BE2C (cell line): ENCODE measurements around the gene ATP7B. TPM values are rescaled to one million over a fixed set of nuclear protein-coding genes. Genes with fewer than 3 reads are reported as not detected.

Source experiments
- DNase-seq: peaks from one replicate; pipeline ENCODE4 v3.0.0-alpha.2; 2020
- H3K27me3 ChIP-seq: fragments of 250-450 bp; sonication (Bioruptor Pico); 2 replicates; pipeline ENCODE4 v1.5.1; 2020; ENCODE audit warnings: mild to moderate bottlenecking
- H3K36me3 ChIP-seq: fragments of 250-450 bp; sonication (Bioruptor Pico); 2 replicates; pipeline ENCODE4 v1.5.1; 2020; ENCODE audit warnings: mild to moderate bottlenecking
- H3K4me1 ChIP-seq: fragments of 250-450 bp; sonication (Bioruptor Pico); 2 replicates; pipeline ENCODE4 v1.5.1; 2020
- H3K4me3 ChIP-seq: 2 replicates; pipeline ENCODE4 v1.5.1; 2011; ENCODE audit warnings: low read depth, low read length
- H3K9me3 ChIP-seq: fragments of 250-450 bp; sonication (Bioruptor Pico); 2 replicates; pipeline ENCODE4 v1.5.1; 2020
- polyA plus RNA-seq: library from polyadenylated mRNA; unstranded; fragments of >200 nt; gene quantifications from one replicate; pipeline ENCODE4 v1.2.1, GENCODE V29; 2012; ENCODE audit warnings: low read depth, missing spikeins; ENCODE audit not compliant: insufficient read length, insufficient read depth
- TF ChIP-seq, protein P1 (sequence below): IDR thresholded peaks from 2 replicates; pipeline ENCODE4 v1.5.1; 2012; ENCODE audit warnings: mild to moderate bottlenecking, low read depth, low read length

The ATP7B gene
- polyA plus RNA-seq, result 2.6 TPM

DNA sequence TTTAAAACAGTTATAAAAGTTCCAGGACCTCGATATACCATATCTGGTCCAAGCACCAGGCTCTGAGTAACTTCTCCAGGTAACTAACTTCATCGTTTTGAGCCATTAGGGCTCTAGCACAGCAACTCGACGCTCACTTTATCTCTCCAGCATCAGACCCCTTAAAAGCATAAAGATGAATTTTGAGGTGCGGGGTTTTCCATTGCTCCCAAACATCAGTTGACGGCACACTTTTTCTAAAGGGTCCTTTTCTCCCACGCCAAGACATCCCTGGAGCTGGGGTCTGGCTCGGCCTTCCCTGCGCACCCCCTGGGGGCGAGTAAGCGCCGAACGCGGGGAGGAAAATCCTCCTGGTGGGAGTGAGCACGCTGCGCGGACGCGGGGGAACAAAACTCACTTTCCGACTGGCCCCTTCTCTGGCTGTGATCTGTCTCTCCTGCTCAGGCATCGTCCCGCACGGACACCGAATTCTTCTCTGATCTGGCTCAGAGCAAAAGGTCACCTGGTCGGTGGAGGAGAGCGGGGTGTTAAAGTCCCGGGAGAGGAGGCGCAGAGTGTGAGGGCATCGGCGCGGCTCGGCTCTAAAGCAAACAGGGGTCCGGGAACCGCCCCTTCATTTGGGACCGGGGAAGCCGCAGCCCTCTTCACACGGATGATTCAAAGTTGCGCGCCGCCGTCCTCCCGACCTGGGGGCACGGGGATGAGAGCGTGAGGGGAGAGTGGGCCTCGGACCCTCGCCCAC, at the start of gene ATP7B:
TSS of gene ATP7B (minus strand) at position 561 of the 742 bp plus-strand sequence. CDS start at position 448, 113 bp downstream.
- H3K9me3 ChIP-seq, result no peaks in the 10 kb centered on the region
- no peaks in the 10 kb centered on the region for H3K36me3 ChIP-seq
- TF ChIP-seq, protein P1, sequence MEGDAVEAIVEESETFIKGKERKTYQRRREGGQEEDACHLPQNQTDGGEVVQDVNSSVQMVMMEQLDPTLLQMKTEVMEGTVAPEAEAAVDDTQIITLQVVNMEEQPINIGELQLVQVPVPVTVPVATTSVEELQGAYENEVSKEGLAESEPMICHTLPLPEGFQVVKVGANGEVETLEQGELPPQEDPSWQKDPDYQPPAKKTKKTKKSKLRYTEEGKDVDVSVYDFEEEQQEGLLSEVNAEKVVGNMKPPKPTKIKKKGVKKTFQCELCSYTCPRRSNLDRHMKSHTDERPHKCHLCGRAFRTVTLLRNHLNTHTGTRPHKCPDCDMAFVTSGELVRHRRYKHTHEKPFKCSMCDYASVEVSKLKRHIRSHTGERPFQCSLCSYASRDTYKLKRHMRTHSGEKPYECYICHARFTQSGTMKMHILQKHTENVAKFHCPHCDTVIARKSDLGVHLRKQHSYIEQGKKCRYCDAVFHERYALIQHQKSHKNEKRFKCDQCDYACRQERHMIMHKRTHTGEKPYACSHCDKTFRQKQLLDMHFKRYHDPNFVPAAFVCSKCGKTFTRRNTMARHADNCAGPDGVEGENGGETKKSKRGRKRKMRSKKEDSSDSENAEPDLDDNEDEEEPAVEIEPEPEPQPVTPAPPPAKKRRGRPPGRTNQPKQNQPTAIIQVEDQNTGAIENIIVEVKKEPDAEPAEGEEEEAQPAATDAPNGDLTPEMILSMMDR, result no peak
- H3K4me3 ChIP-seq, result peak within 1 kb of the TSS; percentile 92
- DNase-seq, result peak; percentile 28
- H3K27me3 ChIP-seq, result no peaks in the 10 kb centered on the region; the same call in 1 of the 2 replicates
- no peaks in the 10 kb centered on the region for H3K4me1 ChIP-seq

DNA sequence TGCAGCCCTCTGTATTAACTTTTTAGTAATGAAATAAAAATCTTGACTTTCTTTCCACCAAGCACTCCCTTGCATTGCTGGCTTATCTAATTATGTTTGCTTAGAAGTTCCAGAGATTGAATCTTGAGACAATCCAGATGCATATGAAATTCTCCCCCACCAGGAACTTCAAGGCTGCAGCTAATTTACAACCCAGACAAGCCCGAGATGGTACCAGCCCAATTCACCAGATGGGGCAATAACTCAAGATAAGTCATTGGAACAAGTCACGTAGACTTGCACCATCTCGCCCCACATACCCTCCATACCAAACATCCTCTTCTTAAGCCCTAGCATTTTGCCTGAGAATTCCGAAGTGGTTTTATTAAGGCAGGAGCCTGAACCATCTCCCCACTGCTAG, 42.2 kb upstream of the ATP7B start:
- peaks cover 5% of the 10 kb centered on the region; the same call in 1 of the 2 replicates for H3K4me1 ChIP-seq
- no peaks in the 10 kb centered on the region for H3K27me3 ChIP-seq
- no peaks in the 10 kb centered on the region for H3K9me3 ChIP-seq
- no peak overlapping the region for H3K4me3 ChIP-seq
- peak; percentile 12 for DNase-seq
- H3K36me3 ChIP-seq, result no peaks in the 10 kb centered on the region
- TF ChIP-seq, protein P1, result no peak

DNA sequence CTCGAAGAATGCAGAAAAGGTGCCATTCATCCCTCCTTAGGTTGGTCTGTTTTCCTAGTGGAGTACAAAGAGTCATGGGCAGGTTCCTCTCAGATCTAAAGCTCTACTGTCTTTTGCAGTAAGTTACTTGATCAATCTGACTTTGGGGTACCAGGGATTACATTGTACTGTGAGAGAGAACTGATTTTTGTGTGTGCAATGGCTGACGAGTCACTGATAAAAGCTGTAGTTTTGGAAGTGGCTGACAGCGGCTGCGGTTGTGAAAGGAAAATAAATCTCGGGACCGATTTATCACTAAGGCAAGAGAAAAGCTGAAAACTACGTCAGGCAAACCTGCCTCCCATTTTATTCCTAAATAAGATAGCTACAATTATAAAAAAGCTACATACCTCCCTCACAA, 40.1 kb upstream of the ATP7B start:
- DNase-seq, result no peak
- peaks cover 5% of the 10 kb centered on the region; the same call in 1 of the 2 replicates for H3K4me1 ChIP-seq
- no peaks in the 10 kb centered on the region for H3K9me3 ChIP-seq
- H3K4me3 ChIP-seq, result no peak overlapping the region
- TF ChIP-seq, protein P1, result no peak
- H3K36me3 ChIP-seq, result no peaks in the 10 kb centered on the region
- no peaks in the 10 kb centered on the region for H3K27me3 ChIP-seq

DNA sequence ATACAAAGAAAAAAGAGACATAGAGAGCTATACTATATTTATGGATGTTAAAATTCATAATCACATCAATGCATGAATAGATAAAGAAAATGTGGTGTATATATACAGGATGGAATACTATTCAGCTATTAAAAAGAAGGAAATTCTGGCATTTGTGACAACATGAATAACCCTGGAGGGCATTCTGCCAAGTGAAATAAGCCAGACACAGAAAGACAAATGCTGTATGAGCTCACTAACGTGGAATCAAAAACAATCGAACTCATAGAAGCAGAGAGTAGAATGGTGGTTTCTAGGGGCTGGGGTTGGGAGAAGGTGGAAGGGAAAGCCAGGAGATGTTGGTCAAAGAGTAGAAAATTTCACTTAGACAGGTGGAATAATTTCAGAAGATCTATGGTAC, 37.3 kb upstream of the ATP7B start:
- TF ChIP-seq, protein P1, result no peak
- H3K9me3 ChIP-seq, result no peaks in the 10 kb centered on the region
- H3K4me3 ChIP-seq, result no peak overlapping the region
- H3K4me1 ChIP-seq, result peaks cover 2% of the 10 kb centered on the region; the same call in 1 of the 2 replicates
- DNase-seq, result no peak
- H3K27me3 ChIP-seq, result no peaks in the 10 kb centered on the region
- no peaks in the 10 kb centered on the region for H3K36me3 ChIP-seq

DNA sequence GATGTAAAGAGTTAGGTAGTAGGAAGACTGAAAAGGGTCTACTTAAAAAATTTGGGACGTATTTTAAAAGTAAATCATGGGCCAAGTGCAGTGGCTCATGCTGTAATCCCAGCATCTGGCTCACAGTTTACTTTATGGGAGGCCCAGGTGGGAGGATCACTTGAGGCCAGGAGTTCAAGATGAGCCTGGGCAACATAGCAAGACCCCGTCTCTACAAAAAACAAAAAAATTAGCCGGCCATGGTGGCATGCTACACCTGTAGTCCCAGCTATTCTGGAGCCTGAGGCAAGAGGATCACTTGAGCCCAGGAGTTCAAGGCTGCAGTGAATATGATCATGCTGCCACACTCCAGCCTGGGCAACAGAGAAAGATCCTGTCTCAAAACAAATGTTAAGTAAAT, 36.2 kb upstream of the ATP7B start:
- Histone ChIP-seq H3K27me3 (no peaks in the 10 kb centered on the region), H3K9me3 (no peaks in the 10 kb centered on the region), H3K4me3 (no peak overlapping the region), H3K4me1 (no peaks in the 10 kb centered on the region), H3K36me3 (no peaks in the 10 kb centered on the region)
- TF ChIP-seq, protein P1, result no peak
- DNase-seq, result no peak

DNA sequence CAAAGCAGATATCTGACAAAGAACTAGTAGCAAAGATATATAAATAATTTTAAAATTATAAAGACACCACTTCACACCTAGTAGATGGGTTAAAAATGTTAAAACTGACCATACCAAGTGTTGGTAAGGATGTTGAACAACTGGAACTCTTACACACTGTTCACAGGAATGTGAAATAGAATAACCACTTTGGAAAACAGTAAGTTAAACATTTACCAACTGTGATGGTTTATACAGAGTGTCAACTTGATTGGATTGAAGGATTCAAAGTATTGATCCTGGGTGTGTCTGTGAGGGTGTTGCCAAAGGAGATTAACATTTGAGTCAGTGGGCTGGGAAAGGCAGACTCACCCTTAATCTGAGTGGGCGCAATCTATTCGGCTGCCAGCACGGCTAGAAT, 32.4 kb upstream of the ATP7B start:
- TF ChIP-seq, protein P1, result no peak
- no peak for DNase-seq
- Histone ChIP-seq H3K4me1 (no peaks in the 10 kb centered on the region), H3K9me3 (no peaks in the 10 kb centered on the region), H3K4me3 (no peak overlapping the region), H3K36me3 (no peaks in the 10 kb centered on the region), H3K27me3 (no peaks in the 10 kb centered on the region)
